ENCODE data around the gene IQSEC1.

The IQSEC1 gene

GRCh38 chr3:12984023-12984823, 89.0 kb downstream of the IQSEC1 start:
- peak; percentile 68 for DNase-seq (ENCODE audit: low spot score)
- peak; percentile 72 for TF ChIP-seq CTCF (IDR thresholded peaks at IDR 0.05; ENCODE audit: extremely low read depth, missing control alignments)

- no peak for DNase-seq (ENCODE audit: low spot score)
- TF ChIP-seq CTCF (IDR thresholded peaks at IDR 0.05; ENCODE audit: extremely low read depth, missing control alignments): no peak
Measured at GRCh38 chr3:12983319-12983718, 89.9 kb downstream of the IQSEC1 start.

- TF ChIP-seq CTCF (IDR thresholded peaks at IDR 0.05; ENCODE audit: extremely low read depth, missing control alignments): no peak
- DNase-seq (ENCODE audit: low spot score): no peak
Measured at GRCh38 chr3:12982619-12983101, 90.6 kb downstream of the IQSEC1 start.

GRCh38 chr3:12981306-12982275, 91.6 kb downstream of the IQSEC1 start:
- DNase-seq (ENCODE audit: low spot score): no peak
- no peak for TF ChIP-seq CTCF (IDR thresholded peaks at IDR 0.05; ENCODE audit: extremely low read depth, missing control alignments)

- TF ChIP-seq CTCF (IDR thresholded peaks at IDR 0.05; ENCODE audit: extremely low read depth, missing control alignments): no peak
Measured at GRCh38 chr3:12980596-12981290, 92.5 kb downstream of the IQSEC1 start.

GRCh38 chr3:12979947-12980487, 93.2 kb downstream of the IQSEC1 start:
- no peak for DNase-seq (ENCODE audit: low spot score)
- TF ChIP-seq CTCF (IDR thresholded peaks at IDR 0.05; ENCODE audit: extremely low read depth, missing control alignments): no peak

More at GRCh38 chr3:12980596-12981290, 92.5 kb downstream of the IQSEC1 start:
- DNase-seq (ENCODE audit: low spot score): no peak

All from GM20000 (cell line).